ENCODE results near the gene ABI2. TPM values are rescaled to one million over a fixed set of nuclear protein-coding genes. Genes with fewer than 3 reads are reported as not detected.
A peak's percentile ranks its signal among the peaks of the same experiment; 100 is the strongest.

Gene ABI2
- total and polyA plus RNA-seq, 2 donors (not counting 1 experiment from before 2014, with no cell fraction given): 32.2 to 60.9 TPM

DNA sequence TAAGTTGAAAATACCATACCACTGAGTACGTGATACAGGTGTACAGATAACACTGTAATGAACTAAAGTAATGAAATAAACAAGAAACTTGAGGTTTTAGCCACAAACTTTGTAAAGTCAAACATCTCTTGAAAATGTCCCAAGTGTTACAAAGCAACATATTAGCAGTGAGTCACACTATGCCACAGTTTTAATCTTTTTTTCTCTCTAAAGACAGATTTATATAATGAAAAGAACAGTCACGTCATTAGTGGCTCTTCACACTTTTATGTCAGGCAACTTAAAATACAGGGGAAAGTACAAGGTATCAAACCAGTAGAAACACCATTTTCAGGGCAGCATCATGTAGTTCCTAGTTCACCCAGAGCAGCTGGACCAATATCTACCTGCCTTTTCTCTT is 164.8 kb downstream of the ABI2 start:
- H3K9ac ChIP-seq (ENCODE audit: insufficient read depth, low read length): no peak overlapping the region
- peak in 1 of 2 donors; percentile 68 for DNase-seq (ENCODE audit: low read depth in 2 of 2)
- peaks cover 14% of the 10 kb centered on the region for H3K79me2 ChIP-seq (ENCODE audit: control insufficient read depth, insufficient read depth, low read length)

More for the DNA sequence above, 164.8 kb downstream of the ABI2 start:
- no peak overlapping the region for H3K4me2 ChIP-seq (ENCODE audit: extremely low read depth, insufficient read depth, low read length)
- no peaks in the 10 kb centered on the region for H4K20me1 ChIP-seq (ENCODE audit: control insufficient read depth, extremely low read depth, insufficient read depth, low read length)
- H3K9me3 ChIP-seq (ENCODE audit: control insufficient read depth, insufficient read depth, low read depth, low read length): no peaks in the 10 kb centered on the region
- TF ChIP-seq EZH2 (IDR thresholded peaks at IDR 0.05; ENCODE audit: low read length, missing control alignments): no peak
- TF ChIP-seq, protein P1, sequence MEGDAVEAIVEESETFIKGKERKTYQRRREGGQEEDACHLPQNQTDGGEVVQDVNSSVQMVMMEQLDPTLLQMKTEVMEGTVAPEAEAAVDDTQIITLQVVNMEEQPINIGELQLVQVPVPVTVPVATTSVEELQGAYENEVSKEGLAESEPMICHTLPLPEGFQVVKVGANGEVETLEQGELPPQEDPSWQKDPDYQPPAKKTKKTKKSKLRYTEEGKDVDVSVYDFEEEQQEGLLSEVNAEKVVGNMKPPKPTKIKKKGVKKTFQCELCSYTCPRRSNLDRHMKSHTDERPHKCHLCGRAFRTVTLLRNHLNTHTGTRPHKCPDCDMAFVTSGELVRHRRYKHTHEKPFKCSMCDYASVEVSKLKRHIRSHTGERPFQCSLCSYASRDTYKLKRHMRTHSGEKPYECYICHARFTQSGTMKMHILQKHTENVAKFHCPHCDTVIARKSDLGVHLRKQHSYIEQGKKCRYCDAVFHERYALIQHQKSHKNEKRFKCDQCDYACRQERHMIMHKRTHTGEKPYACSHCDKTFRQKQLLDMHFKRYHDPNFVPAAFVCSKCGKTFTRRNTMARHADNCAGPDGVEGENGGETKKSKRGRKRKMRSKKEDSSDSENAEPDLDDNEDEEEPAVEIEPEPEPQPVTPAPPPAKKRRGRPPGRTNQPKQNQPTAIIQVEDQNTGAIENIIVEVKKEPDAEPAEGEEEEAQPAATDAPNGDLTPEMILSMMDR (conservative IDR thresholded peaks at IDR 0.05 in 1 of 2, IDR thresholded peaks at IDR 0.05 in 1 of 2; ENCODE audit: low read depth in 1 of 2, low read length in 2 of 2): no peak
- peaks cover 7% of the 10 kb centered on the region for H3K4me1 ChIP-seq (ENCODE audit: control insufficient read depth, extremely low read depth, insufficient read depth, low read length)
- H3K36me3 ChIP-seq (ENCODE audit: control insufficient read depth, insufficient read depth, low read length): peaks cover 1% of the 10 kb centered on the region
- no peak overlapping the region for H3K27ac ChIP-seq (ENCODE audit: insufficient read depth, low read length)
- no peaks in the 10 kb centered on the region for H3K27me3 ChIP-seq (ENCODE audit: control insufficient read depth, insufficient read depth, low read length)
- H2AFZ ChIP-seq (ENCODE audit: low read length): no peak overlapping the region
- H3K4me3 ChIP-seq (replicated peaks in 1 of 4; ENCODE audit: control extremely low read depth in 1 of 4, insufficient read depth in 1 of 4, low read depth in 3 of 4, low read length in 4 of 4): no peak overlapping the region

Other genes with a start within 250 kb of the ABI2 start
- gene CYP20A1, start 89.4 kb upstream of the ABI2 start, total RNA-seq: 36.3 and 48.0 TPM in 2 replicates
- 25.5 and 35.9 TPM in 2 replicates for gene CYP20A1, start 89.4 kb upstream of the ABI2 start, polyA plus RNA-seq
- 15.4 and 21.1 TPM in 2 replicates for gene RAPH1, start 206.9 kb downstream of the ABI2 start, total RNA-seq
- gene RAPH1, start 206.9 kb downstream of the ABI2 start, polyA plus RNA-seq: 9.0 and 14.1 TPM in 2 replicates

Measured in fibroblast of lung (primary cell).